HCT116 (cell line): Measurements from ENCODE around the gene VEPH1.
"Not testable (repeated sequence)": the region's sequence is repeated elsewhere in the genome, so short reads cannot be mapped to it uniquely, and the experiment has no call there.

Experiments
- CTCF ChIP-seq, 3 experiments: fragments of 200-600 bp in 1 of 3; sonication (generic) in 1 of 3; IDR thresholded peaks in 2 of 3; conservative IDR thresholded peaks in 1 of 3; 2 replicates each; pipeline ENCODE4 v1.5.1; 2012 to 2017; ENCODE audit warnings: low read depth in 2 of 3, low read length in 2 of 3, antibody characterized with exemption in 1 of 3, borderline replicate concordance in 1 of 3, control low read depth in 1 of 3, mild to moderate bottlenecking in 1 of 3, mixed read lengths in 1 of 3, mixed run types in 1 of 3, moderate library complexity in 1 of 3; ENCODE audit not compliant: insufficient read depth in 1 of 3
- FOSL1 ChIP-seq: IDR thresholded peaks from 2 replicates; pipeline ENCODE4 v1.6.1; 2012; ENCODE audit warnings: low read depth
- SIN3A ChIP-seq: IDR thresholded peaks from 2 replicates; pipeline ENCODE4 v1.6.1; 2012; ENCODE audit warnings: low read depth
- TCF7L2 ChIP-seq: IDR thresholded peaks from 2 replicates; pipeline ENCODE4 v1.7.0; 2011; ENCODE audit warnings: borderline replicate concordance, inconsistent platforms; ENCODE audit not compliant: insufficient read depth, insufficient read length; ENCODE audit errors: extremely low read depth
- TF ChIP-seq, protein P1 (sequence below): IDR thresholded peaks from 2 replicates; pipeline ENCODE4 v1.6.1; 2012; ENCODE audit warnings: low read depth

DNA sequence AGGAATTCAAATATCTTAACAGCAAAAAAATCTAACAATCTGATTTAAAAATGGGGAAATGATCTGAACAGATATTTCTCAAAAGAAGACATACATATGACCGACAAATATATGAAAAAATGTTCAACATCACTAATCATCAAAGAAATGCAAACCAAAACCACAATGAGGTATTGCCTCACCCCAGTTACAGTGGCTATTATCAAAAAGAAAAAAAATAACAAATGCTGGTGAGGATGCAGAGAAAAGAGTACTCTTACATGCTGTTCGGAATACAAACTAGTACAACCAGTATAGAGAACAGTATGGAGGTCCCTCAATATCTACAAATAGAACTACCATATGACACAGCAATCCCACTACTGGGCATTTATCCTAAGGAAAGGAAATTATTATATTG lies 152.6 kb downstream of the VEPH1 start:
- not testable (repeated sequence) for TF ChIP-seq FOSL1; CTCF (IDR thresholded peaks at IDR 0.05 in 2 of 3, conservative IDR thresholded peaks at IDR 0.05 in 1 of 3; ENCODE audit: borderline replicate concordance in 1 of 3, insufficient read depth in 1 of 3, low read depth in 2 of 3, low read length in 2 of 3); TCF7L2; SIN3A
- TF ChIP-seq, protein P1, sequence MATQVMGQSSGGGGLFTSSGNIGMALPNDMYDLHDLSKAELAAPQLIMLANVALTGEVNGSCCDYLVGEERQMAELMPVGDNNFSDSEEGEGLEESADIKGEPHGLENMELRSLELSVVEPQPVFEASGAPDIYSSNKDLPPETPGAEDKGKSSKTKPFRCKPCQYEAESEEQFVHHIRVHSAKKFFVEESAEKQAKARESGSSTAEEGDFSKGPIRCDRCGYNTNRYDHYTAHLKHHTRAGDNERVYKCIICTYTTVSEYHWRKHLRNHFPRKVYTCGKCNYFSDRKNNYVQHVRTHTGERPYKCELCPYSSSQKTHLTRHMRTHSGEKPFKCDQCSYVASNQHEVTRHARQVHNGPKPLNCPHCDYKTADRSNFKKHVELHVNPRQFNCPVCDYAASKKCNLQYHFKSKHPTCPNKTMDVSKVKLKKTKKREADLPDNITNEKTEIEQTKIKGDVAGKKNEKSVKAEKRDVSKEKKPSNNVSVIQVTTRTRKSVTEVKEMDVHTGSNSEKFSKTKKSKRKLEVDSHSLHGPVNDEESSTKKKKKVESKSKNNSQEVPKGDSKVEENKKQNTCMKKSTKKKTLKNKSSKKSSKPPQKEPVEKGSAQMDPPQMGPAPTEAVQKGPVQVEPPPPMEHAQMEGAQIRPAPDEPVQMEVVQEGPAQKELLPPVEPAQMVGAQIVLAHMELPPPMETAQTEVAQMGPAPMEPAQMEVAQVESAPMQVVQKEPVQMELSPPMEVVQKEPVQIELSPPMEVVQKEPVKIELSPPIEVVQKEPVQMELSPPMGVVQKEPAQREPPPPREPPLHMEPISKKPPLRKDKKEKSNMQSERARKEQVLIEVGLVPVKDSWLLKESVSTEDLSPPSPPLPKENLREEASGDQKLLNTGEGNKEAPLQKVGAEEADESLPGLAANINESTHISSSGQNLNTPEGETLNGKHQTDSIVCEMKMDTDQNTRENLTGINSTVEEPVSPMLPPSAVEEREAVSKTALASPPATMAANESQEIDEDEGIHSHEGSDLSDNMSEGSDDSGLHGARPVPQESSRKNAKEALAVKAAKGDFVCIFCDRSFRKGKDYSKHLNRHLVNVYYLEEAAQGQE = not testable (repeated sequence)
